ENCODE data around the gene MERTK.
"Not testable (repeated sequence)": the region's sequence is repeated elsewhere in the genome, so short reads cannot be mapped to it uniquely, and the experiment has no call there.

MERTK gene

DNA sequence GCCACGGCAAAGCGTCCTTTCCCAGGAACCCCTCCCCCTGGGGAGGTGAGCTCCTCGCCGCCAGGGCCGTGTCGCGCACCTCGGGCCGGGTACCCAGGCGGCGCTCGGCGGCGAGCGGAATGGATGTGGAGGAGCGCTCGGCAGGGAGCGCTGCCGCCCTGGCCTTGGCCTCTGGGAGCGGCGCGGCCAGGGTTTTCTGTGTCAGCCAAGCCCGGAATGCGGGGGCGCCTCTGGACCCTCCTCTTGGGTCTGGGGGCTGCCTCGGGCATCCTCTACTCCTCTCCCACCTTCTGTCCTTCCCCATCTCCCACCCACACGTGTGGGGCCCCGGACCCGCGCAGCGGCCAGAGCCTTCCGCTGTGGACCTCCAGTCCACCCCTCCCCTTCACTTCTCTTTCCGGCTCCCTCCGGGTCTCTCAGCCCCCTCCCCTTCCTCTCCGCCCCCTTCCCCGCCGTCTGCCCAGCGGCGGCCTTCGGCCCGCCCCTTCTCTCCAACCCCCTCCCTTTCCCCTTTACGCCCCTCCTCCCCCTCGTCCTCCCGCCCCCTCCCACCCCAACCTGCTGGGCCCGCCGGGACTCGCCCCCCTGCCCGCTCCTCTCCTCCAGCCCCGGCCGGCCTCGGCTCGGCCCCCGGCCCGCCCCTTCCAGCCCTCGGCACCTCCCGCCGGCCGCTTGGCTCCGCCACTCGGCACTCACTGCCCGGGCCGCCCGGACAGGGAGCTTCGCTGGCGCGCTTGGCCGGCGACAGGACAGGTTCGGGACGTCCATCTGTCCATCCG, at the start of gene MERTK:
Gene MERTK, plus strand, starts transcription at position 684 of the 779 bp plus-strand sequence. CDS start 129 bp downstream, outside the sequence.
- DNase-seq (ENCODE audit: low read depth, low spot score): peak; percentile 92

DNA sequence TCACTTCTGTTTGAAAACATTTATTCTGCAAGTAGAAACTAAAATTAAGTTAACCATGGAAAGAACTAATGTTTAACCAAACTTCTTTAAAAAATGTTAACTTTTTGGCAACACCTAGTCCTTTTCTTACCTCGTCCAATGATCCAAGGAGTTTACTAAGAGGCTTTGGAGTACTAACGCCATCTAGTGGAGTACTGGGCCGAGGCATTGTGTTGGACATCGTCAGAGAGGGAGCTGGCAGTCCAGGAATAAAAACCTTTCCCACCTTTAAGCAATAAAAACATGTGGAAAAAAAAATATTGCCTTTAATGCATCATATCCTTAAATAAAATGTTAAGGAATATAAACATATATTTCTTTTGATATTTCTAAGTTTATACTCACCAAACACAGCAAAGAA, 47.8 kb upstream of the MERTK start:
- DNase-seq (ENCODE audit: low read depth, low spot score): not testable (repeated sequence)

DNA sequence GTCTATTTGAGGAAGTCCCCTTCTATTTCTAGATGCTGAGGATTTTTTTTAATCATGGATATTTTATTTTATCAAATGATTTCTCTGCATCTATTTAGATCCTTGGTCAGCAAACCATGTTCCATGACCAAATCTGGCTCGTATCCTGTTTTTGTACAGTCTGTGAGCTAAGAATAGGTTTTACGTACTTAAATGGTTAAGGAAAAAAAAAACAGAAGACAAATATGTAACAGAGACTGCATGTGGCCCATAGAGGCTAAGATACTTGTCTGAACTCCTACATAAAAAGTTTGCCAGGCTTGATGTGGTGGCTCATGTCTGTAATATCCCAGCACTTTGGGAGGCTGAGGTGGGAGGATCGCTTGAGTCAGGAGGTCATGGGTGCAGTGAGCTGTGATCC, 45.9 kb upstream of the MERTK start:
- DNase-seq (ENCODE audit: low read depth, low spot score): not testable (repeated sequence)

DNA sequence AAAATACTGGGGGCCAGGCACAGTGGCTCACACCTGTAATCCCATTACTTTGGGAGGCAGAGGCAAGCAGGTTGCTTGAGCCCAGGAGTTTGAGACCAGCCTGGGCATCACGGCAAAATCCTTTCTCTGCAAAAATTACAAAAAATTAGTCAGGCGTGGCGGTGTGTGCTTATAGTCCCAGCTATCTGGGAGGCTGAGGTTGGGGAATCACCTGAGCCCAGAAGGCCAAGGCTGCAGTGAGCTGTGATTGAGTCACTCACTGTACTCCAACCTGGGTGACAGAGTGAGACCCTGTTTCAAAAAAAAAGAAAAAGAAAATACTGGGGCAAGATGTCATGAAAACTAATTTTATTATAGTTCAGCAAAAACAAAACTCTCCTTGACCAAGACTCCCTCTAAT, 38.4 kb upstream of the MERTK start:
- not testable (repeated sequence) for DNase-seq (ENCODE audit: low read depth, low spot score)

DNA sequence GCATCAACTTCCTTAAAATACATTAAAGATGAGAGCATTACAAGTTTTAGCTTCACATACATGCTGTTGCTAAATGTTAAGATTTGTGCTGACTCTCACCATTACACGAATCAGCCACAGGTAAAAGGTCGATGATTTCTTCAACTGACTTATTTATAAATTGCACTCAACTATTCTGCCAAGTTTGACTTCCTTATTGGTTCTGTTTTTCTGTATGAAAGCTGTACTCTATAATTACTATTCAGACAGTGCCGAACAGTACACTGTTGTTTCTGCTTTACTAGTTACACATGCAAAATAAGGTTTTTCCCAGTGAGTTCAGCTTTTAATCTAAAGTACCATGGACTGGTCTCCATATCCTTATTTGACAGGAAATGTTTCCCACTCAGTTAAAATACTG, 33.3 kb upstream of the MERTK start:
- not testable (repeated sequence) for DNase-seq (ENCODE audit: low read depth, low spot score)

DNA sequence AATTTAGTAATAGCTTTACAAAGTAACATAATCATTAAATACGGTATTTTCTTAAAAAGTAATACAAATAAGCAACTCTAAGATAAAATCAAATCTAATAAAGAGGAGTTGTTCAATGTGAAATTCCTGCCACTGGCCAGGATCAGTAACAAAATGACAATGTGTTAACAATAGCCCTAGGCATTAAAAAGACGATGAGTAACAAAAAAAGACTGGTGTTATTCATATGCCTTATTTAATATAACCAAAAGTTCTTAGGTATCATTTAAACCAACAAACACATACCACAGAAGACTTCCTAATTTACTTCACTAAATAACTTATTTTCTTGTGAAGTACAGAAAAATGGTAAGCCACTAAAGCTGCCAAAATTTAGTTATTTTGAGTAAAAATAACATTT, 25.6 kb upstream of the MERTK start:
- not testable (repeated sequence) for DNase-seq (ENCODE audit: low read depth, low spot score)

DNA sequence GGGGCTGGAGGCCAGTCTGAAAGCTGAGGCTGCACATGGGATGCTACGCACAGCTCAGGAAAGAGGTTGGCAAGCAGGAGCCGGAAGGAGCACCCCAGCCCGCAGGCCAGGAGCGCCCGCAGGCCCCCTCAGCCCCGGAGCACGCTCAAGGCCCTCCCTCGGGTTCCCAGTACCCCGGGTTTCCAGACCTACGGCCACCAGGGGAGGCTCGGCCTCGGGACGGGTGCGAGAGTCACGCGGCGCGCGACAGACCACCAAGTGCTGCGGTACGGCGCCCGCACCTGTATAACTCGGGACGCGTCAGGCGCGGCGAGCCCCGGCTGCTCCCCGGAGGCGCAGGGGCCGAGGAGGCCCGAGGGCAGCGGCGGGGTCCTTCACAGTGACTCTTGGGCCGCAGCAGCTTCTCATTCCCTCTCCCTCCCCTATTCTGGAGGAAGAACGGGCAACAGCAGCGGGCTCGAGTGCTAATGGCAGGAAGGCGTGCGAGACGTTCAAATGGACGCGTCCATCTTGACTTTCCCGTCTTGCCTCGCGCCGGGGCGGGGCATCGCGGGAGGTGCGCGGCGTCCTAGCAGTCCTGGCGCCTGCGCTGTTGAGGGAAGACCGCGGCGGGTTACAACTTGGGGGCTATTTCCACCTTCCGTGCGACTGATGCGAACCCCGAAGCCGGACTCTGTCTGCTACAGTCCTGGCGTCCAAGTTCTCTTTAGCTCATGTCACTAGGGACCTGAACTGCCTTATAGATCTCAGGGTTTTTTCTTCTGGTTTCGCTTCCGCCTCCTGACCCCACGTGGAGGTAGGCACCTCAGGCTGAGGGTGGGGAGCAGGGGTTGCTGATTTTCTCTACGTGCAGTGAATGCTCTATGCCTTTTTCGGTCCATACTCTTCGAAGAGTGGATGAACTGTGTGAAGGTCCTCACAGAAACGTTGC, 14.5 kb upstream of the MERTK start, which contains the start of gene ANAPC1:
Gene ANAPC1, minus strand, starts transcription at position 533 of the 931 bp plus-strand sequence. CDS start 3,368 bp downstream, outside the sequence.
- peak; percentile 90 for DNase-seq (ENCODE audit: low read depth, low spot score)

DNA sequence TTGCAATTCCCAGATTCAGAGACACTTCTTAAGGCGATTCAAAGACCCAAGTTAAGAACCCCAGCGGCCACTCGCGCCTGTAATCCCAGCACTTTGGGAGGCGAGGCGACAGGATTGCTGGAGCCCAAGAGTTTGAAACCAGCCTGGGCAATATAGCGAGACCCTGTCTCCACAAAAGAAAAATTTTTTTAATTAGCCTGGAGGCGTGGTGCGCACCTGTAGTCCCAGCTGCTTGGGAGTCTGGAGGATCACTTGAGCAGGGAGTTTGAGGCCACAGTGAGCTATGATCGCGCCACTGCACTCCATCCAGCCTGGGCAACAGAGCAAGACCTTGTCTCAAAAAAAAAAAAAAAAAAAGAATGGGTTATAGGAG, 13.8 kb upstream of the MERTK start:
- no peak for DNase-seq (ENCODE audit: low read depth, low spot score)

DNA sequence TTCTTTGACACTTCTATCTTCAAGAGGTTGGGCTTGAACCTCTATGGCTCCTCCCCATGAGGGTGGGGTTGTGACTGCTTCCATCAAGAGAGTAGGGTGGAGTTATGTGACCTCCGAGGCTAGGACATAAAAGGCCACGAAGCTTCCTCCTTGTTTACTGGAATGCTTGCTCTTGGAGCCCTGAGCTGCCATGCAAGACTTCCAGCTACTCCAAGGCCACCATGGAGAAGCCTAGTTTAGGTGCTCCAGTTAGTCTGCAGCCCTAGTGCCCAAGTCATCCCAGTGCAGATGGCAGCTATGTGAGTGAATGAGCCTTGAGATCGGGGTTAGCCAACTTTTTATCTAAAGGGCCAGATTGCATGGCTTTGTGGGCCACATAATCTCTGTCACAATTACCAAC, 2.4 kb upstream of the MERTK start:
- no peak for DNase-seq (ENCODE audit: low read depth, low spot score)

DNA sequence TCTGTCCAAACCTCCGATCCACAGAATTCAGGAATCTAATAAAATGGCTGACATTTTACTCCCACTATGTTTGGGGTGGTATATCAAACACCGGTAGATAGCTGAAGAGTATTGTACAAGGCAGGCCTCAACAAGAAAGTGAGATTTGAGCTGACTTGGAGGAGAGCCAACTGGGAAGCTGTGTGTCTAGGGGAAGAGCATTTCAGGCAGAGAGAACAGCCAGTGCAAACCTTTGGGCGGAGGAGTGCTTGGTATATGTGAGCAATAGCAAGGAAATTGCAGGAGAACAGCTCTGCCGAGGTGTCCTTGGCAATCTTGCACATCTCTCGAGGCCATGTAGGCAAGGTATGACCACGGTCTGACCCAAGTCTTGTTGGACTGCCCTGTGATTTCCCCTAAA, 1.8 kb upstream of the MERTK start:
- no peak for DNase-seq (ENCODE audit: low read depth, low spot score)

DNA sequence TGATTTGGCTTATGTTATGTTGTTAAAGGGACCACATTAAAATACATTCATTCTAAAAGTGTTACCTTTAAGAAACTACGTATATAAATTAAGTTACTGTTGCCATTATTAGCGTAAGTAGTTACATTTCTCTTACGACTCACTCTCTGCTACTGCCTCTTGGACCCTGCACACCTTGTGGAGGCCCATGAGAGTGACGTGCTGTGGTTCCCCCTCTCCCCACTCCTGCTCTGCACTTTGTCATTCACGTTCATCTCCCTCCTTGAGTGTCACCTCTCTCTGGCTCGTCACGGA, 830 bp upstream of the MERTK start:
- DNase-seq (ENCODE audit: low read depth, low spot score): no peak

DNA sequence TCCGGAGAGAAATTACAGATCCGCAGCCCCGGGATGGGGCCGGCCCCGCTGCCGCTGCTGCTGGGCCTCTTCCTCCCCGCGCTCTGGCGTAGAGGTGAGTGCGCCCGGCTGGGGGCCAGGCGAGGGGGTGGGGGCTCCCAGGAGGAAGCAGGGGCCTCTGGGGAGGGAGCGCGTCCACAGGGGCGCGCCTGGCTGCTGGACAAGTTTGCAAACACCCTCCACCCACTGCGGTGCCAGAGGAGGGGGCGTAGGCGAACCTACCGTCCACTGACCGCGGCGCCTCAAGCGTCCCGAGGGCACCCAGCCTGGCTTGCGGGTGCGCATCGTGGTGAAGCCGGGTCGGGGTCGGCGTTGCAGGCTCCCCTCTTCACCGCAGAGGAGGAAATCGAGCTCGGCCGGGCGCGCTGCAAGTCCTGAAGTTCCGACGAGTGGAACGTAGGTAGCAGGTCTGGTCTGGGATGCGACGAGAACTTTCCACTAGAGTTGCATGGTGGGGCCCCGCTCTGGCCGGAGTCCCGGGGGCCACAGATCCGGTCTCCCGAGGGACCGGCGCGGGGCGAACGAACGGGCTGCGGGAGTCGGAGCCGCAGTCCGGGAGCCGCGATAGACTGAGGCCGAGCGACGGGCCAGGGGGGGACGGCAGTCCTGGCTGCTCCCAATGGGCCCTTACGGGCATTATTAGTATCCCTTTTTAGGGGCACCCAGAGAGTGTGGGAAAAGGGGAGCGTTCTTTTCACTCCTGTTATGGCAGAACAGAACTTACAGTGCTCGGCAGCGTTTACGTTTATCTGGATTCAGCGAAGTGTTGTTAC, 502 bp downstream of the MERTK start:
- peak; percentile 64 for DNase-seq (ENCODE audit: low read depth, low spot score)

DNA sequence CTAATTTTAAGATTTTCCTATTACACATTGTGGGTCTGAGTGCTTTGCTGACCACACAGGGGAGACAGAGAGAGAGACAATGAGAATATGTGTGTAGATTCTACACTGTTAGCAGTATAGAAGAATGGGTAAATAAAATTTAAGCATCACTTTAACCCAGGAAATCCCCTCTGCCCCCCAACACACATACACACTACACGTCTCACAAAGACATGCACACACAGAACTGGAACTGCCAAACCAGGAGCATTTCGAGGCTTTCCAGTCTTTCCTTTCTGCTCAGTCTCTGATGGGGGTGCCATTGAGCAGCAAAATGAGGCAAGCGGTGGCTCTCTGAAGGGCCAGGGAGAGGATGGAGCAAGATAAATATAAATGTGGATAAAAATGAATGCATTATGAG, 2.5 kb downstream of the MERTK start:
- DNase-seq (ENCODE audit: low read depth, low spot score): no peak

DNA sequence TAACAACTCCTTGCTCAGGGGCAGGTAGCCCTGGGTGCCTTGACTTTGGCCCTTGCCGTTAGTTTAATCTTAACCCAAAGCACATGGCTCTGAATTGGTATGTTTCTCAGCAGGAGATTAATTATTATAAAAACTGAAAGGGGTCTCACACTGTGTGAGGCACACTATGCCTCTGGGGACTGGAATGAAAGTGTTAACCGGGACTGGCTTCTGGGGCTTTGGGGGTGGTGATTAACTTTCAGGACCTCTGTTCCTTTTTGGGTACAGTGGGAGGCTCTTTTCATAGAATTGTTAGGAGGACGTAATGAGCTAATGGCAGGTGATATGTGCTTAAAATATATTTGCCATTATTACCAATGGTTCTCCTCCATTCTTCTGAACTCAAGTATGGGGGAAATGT, 5.1 kb downstream of the MERTK start:
- DNase-seq (ENCODE audit: low read depth, low spot score): no peak

DNA sequence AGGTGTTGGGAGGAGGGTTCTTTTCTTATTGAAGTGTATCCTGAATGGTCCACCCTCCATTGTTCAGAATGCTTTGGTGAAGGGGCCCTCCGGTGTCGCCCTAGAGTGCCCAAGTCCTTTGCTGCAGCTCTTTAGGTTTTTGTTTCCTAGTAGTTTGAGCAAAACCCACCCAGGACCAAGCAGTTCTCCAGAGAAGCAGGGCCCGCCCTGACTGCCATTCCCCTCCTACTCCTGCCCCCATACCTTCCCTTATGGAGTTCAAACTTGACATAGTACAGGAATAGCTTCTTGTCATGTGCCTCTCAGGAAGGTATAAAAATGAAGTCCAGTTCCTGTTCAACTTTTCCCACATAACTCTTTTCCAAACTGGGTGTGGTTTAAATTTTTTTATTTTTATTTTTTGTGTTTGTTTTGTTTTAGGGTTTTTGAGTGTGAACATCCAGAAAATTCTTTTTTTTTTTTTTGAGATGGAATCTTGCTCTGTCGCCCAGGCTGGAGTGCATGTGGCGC, 5.6 kb downstream of the MERTK start:
- DNase-seq (ENCODE audit: low read depth, low spot score): no peak

DNA sequence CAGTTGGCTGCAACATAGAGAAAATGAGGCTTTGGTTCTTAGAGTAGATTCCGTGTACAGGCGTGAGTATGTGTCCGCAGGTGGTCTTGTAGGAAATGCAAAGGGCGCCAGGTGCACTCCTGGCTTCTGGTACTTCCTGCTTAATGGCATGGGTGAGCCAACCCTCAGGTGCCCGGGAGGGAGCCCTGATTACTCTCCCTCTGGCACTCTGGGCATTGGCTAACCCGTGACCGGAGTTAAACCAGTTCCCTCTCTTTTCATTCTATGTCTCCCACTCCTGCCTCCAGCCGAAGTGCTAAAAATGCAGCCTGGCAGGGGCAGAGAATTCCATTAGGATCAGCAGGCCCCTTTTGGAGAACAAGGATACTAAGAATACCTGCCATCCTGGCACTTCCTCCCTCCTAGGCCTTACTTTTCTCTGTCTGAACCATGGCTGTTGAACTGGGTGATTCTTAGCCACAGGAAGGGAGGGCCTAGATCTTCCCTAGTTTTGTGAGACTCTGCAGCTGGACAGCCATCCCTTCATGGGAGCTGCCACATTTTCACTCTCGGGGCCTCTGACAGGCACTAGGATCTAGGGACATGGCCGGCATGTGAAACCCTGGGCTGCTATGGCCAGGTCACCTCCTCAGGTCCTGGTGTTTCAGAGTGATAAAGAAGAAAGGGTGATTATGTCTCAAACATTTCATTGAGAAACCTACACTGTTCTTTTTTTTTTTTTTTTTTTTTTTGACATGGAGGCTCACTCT, 6.5 kb downstream of the MERTK start:
- peak; percentile 43 for DNase-seq (ENCODE audit: low read depth, low spot score)

DNA sequence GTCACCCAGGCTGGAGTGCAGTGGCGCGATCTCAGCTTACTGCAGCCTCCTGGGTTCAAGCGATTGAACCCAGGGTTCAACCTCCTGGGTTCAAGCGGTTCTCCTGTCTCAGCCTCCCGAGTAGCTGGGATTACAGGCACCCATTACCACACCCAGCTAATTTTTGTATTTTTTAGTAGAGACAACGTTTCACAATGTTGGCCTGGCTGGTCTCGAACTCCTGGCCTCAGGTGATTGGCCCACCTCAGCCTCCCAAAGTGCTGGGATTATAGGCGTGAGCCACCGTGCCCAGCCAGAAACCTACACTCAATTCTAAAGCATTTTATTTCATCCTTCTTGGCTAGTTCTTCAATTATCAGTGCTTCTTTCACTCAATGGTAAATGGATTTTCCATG, 7.1 kb downstream of the MERTK start:
- DNase-seq (ENCODE audit: low read depth, low spot score): not testable (repeated sequence)

DNA sequence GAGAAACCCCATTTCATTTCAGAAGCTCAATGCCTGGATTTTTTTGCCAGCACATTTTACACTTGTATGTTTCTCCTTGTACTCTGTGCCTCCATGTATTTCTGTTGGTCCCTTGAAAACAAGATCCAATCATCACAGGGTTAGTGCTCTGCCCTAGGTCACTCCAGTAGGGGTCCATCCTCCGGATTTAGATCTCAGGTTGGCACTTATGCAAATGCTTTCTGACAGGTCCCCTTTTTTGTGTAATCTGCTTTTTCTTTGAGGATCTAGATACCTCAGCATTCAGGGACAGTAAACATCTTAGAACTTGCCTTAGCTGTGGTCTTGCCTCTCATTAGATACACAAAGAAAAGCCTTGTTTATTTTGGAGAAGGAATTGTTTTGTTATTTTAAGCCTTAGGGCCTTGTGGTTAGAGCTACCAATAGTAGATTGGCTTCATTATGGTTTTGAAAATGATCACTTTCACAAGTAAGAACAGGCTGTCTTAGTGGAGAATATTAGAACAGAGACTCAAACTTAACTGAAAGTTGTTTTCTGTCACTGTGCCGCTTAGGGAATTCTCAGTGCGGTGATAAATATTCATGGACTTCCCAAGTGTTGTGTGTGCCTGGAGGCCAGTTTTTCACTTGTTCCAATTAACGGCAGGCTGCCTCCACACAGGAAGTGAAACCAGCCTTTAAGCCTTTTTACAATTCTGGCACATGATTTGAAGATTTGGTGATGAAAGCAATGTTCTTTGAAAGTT, 7.8 kb downstream of the MERTK start:
- peak; percentile 57 for DNase-seq (ENCODE audit: low read depth, low spot score)

DNA sequence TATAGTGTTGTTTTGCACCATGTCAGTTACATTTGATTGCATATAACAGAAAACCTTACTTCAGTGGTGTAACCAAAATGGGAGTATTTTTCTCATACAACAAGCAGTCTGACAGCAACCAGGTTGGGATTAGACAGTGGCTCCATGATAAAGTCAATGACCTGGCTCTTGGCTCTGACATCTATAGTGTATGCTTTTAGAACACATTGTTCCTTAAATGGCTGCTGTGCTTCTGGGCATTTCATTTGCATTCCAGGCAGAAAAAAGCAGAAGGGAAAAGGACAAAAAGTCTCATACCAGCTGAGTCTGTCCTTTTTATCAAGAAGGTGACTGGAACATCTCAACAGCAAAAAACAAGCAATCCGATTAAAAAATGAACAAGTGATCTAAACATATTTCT, 10.2 kb downstream of the MERTK start:
- DNase-seq (ENCODE audit: low read depth, low spot score): no peak

DNA sequence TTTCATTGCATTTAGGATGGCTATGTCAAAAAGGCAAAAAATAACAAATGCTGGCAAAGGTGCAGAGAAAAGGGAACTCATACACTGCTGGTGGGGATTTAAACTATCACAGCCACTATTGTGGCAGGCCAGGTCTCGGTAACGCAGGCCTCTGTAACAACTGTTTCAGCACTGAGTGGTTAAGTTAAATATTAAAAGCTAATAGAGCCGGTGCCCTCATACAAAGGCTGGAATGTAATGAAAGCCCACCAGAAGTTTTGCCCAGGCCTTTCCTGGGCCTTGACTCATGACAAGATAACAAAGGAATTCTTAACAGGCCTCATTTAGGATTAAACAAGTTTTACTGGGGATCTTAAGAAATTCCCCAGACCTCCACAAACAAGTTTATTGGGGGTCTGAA, 10.7 kb downstream of the MERTK start:
- peak; percentile 62 for DNase-seq (ENCODE audit: low read depth, low spot score)

Measured in ELF-1 (cell line).